ENCODE results near the gene MAP4K3. TPM values are rescaled to one million over a fixed set of nuclear protein-coding genes. Genes with fewer than 3 reads are reported as not detected.
A peak's percentile ranks its signal among the peaks of the same experiment; 100 is the strongest.

MAP4K3 gene
- total and polyA plus RNA-seq, 2 of the 4 experiments (the other 2 are of a cell fraction) = 13.2 to 32.6 TPM

DNA sequence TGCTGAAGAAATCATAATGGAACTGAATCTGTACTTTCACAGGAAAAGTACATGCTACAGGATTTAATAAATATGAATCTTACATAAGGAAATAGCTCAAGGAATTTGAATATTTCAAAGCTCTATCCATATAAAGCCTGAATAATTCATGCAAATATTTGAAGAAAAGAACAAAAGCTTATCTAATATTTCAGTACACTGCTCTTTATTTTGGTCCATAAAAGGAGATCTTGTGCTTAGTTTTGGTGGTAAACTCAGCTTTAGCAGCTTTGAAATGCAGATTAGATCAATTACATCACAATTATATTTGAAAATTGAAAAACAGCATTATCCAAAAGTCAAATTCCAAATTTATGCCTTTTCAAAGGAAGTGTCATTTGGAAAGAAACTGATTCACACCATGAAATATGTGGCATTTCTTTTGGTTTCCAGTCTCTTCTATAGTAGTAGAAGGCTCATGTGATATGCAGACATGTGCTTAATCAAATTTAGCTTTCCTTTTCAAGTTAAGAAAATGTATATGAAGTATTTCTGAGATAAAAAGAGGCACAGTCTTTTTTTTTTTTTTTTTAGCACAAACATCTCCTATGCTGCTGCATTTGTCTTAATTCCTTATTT lies 42.1 kb upstream of the MAP4K3 start:
- no peak for TF ChIP-seq FOS (IDR thresholded peaks at IDR 0.05; ENCODE audit: low read depth, low read length)
- Histone ChIP-seq H3K18ac (ENCODE audit: low read depth, low read length) (no peak overlapping the region), H2AK9ac (replicated peaks; ENCODE audit: low read depth, low read length, poor library complexity) (no peak overlapping the region), H3K27me3 (ENCODE audit: control insufficient read depth, insufficient read depth, low read length) (no peaks in the 10 kb centered on the region), H3K9me1 (ENCODE audit: insufficient read depth, low read length) (peaks cover 3% of the 10 kb centered on the region), H3K56ac (ENCODE audit: extremely low read depth, insufficient read depth, low read length) (no peak overlapping the region), H2AK5ac (ENCODE audit: low read depth, low read length) (no peak overlapping the region), H3K9ac (ENCODE audit: low read depth, low read length) (no peak overlapping the region), H4K20me1 (ENCODE audit: insufficient read depth, low read length) (no peaks in the 10 kb centered on the region), H4K8ac (ENCODE audit: low read depth in 2 of 2, low read length in 2 of 2) (no peak overlapping the region), H2AFZ (replicated peaks; ENCODE audit: low read length, poor library complexity) (no peak overlapping the region), H3K4me3 (ENCODE audit: insufficient read depth, low read depth, low read length) (no peak overlapping the region), H2BK15ac (ENCODE audit: low read depth, low read length) (0 out of 3 replicates have a peak overlapping the region, but pooled peaks have one; percentile 42), H2BK120ac (ENCODE audit: low read depth, low read length) (no peak overlapping the region), H3K79me1 (ENCODE audit: low read depth in 1 of 2, low read length in 2 of 2) (peaks cover 3 to 10% of the 10 kb centered on the region in 2 experiments; a peak in 2 of 4 replicates), H2BK20ac (ENCODE audit: low read depth, low read length) (no peak overlapping the region), H3K36me3 (ENCODE audit: control insufficient read depth, insufficient read depth, low read length) (peaks cover 9% of the 10 kb centered on the region; the same call in 1 of the 2 replicates), H3K23ac (ENCODE audit: low read depth, low read length) (no peak overlapping the region), H3K4me2 (ENCODE audit: low read depth, low read length) (no peak overlapping the region), H3K9me3 (ENCODE audit: control insufficient read depth, insufficient read depth, low read length) (0 out of 2 replicates have a peak, but pooled peaks cover 2% of the 10 kb centered on the region), H2BK5ac (ENCODE audit: low read depth, low read length, poor library complexity, severe bottlenecking) (peak overlapping the region; percentile 57), H3K4me1 (ENCODE audit: control insufficient read depth, insufficient read depth, low read length) (0 out of 2 replicates have a peak, but pooled peaks cover 2% of the 10 kb centered on the region), H4K5ac (ENCODE audit: low read depth, low read length) (no peak overlapping the region), H3K14ac (replicated peaks; ENCODE audit: low read depth, low read length) (no peak overlapping the region), H3K27ac (ENCODE audit: insufficient read depth, low read length) (no peak overlapping the region), H4K91ac (ENCODE audit: insufficient read depth, low read depth, low read length) (no peak overlapping the region), H3K4ac (ENCODE audit: low read depth, low read length) (no peak overlapping the region)
- dilution Hi-C loops (cut with HindIII; ENCODE audit: low sequenced_read_pairs, unreplicated experiment) (no loop called here), in situ Hi-C loops (cut with MboI; ENCODE audit: low sequenced_read_pairs) (no loop called here), intact Hi-C loops (cut with micrococcal nuclease) (no loop called here)
- no peak for DNase-seq
- CTCF ChIA-PET = interaction anchor here (0.6 to 1.0 kb wide), 2 partner anchors 9 to 98 kb away, joined by 4 read pairs; no protein-coding TSS in a partner anchor
- no peak; the same call in 1 of the 2 replicates for ATAC-seq (ENCODE audit: low read depth)
- no TSS peak for BruUV-seq (replicated peaks)
- POLR2A ChIA-PET (ENCODE audit: unreplicated experiment) = interaction anchor here (0.7 kb wide), 1 partner anchor 10 kb away, joined by 14 read pairs; no protein-coding TSS in a partner anchor

Data from IMR-90 (cell line).